ENCODE data around the gene SLC25A25. TPM values are rescaled to one million over a fixed set of nuclear protein-coding genes. Genes with fewer than 3 reads are reported as not detected.
"Not testable (repeated sequence)": the region's sequence is repeated elsewhere in the genome, so short reads cannot be mapped to it uniquely, and the experiment has no call there.

SLC25A25 gene
- total and polyA plus RNA-seq, 12 donors: 2.3 to 20.7 (median 6.8) TPM

- 3 to 4% methylated on average over 43 to 50 of the region's 50 CpGs for WGBS, 2 donors
- H3K4me1 ChIP-seq: peaks cover 17 to 76% (median 50%) of the 10 kb centered on the region in 9 donors
- no peaks in the 10 kb centered on the region for H3K27me3 ChIP-seq
- peak overlapping the region; percentile 45 to 98 (median 88) for H3K4me3 ChIP-seq
- H3K36me3 ChIP-seq: peaks cover 0 to 2% (median 0%) of the 10 kb centered on the region in 9 donors
- no peaks in the 10 kb centered on the region for H3K9me3 ChIP-seq
- ATAC-seq: peak in 2 of 8 donors; percentile 0 to 10
- no peak for TF ChIP-seq CTCF (IDR thresholded peaks at IDR 0.05)
- intact Hi-C loops (cut with DNase I): loop anchor here in 3 of 10 donors (1.0 to 10.0 kb wide), 3 partner anchors 26 to 58 kb away; partner anchors contain the start of gene PTGES2 (in 1 of the 3)
- DNase-seq: peak in 1 of 2 donors; percentile 52
- peak overlapping the region in 9 of 10 donors; percentile 92 to 99 (median 98) for H3K27ac ChIP-seq
Measured at GRCh38 chr9:128068386-128069205, 564 bp downstream of the SLC25A25 start.

- Histone ChIP-seq H3K27me3 (no peaks in the 10 kb centered on the region), H3K4me3 (no peak overlapping the region), H3K4me1 (peaks cover 17 to 79% (median 48%) of the 10 kb centered on the region in 9 donors), H3K27ac (peak overlapping the region in 2 of 10 donors; percentile 79 to 90), H3K9me3 (no peaks in the 10 kb centered on the region), H3K36me3 (no peaks in the 10 kb centered on the region)
- ATAC-seq: no peak
- DNase-seq: no peak
- TF ChIP-seq CTCF (IDR thresholded peaks at IDR 0.05): no peak
- intact Hi-C loops (cut with DNase I): no loop called here
- 78 to 83% methylated on average over 7 of the region's 7 CpGs for WGBS, 2 donors
Measured at GRCh38 chr9:128070874-128071273, 2.8 kb downstream of the SLC25A25 start.

GRCh38 chr9:128071475-128071874 is 3.4 kb downstream of the SLC25A25 start:
- intact Hi-C loops (cut with DNase I); H3K36me3 ChIP-seq; ATAC-seq; H3K9me3 ChIP-seq; H3K27me3 ChIP-seq; DNase-seq: not testable (repeated sequence)
- peak overlapping the region; percentile 13 to 90 (median 72) for H3K27ac ChIP-seq
- peaks cover 14 to 73% (median 42%) of the 10 kb centered on the region in 9 donors for H3K4me1 ChIP-seq
- WGBS, 2 donors: 92 to 95% methylated on average over 12 of the region's 12 CpGs
- peak overlapping the region in 1 of 10 donors; percentile 26 for H3K4me3 ChIP-seq

GRCh38 chr9:128072144-128073021 is 4.4 kb downstream of the SLC25A25 start:
- H3K4me3 ChIP-seq: peak overlapping the region in 2 of 10 donors; percentile 7 to 26
- no peak for TF ChIP-seq CTCF (IDR thresholded peaks at IDR 0.05)
- H3K4me1 ChIP-seq: peaks cover 11 to 67% (median 38%) of the 10 kb centered on the region in 9 donors
- H3K36me3 ChIP-seq: no peaks in the 10 kb centered on the region
- no peak for ATAC-seq
- peak in 1 of 2 donors; percentile 82 for DNase-seq
- no peaks in the 10 kb centered on the region for H3K9me3 ChIP-seq
- no peaks in the 10 kb centered on the region for H3K27me3 ChIP-seq
- peak overlapping the region; percentile 13 to 90 (median 72) for H3K27ac ChIP-seq
- intact Hi-C loops (cut with DNase I): no loop called here
- WGBS, 2 donors: 17 to 20% methylated on average over 5 of the region's 5 CpGs
